ACC112 (cell line): ENCODE data around the gene FTO.

Source experiments
- H2AFZ ChIP-seq: fragments of 200-600 bp; sonication (generic); one replicate; pipeline ENCODE4 v1.6.0; 2017; ENCODE audit warnings: antibody characterized with exemption, low read length; ENCODE audit not compliant: unreplicated experiment
- H3K27ac ChIP-seq: fragments of 200-600 bp; sonication (generic); 2 replicates; pipeline ENCODE4 v1.5.1; 2014; ENCODE audit warnings: low read depth, mild to moderate bottlenecking, antibody characterized with exemption, low read length, moderate library complexity
- H3K27me3 ChIP-seq: fragments of 200-600 bp; sonication (generic); 2 replicates; pipeline ENCODE4 v1.6.1; 2014; ENCODE audit warnings: mild to moderate bottlenecking, antibody characterized with exemption, low read length, moderate library complexity, mixed read lengths; ENCODE audit not compliant: insufficient read depth
- H3K36me3 ChIP-seq: fragments of 200-600 bp; sonication (generic); 2 replicates; pipeline ENCODE4 v1.6.1; 2016; ENCODE audit warnings: mild to moderate bottlenecking, antibody characterized with exemption, low read length, moderate library complexity, mixed read lengths; ENCODE audit not compliant: insufficient read depth
- H3K4me1 ChIP-seq: fragments of 200-600 bp; sonication (generic); one replicate; pipeline ENCODE4 v1.6.1; 2016; ENCODE audit warnings: low read length, mixed read lengths; ENCODE audit not compliant: insufficient read depth, unreplicated experiment, control insufficient read depth
- H3K4me3 ChIP-seq: fragments of 200-600 bp; sonication (generic); 2 replicates; pipeline ENCODE4 v1.5.1; 2014; ENCODE audit warnings: mild to moderate bottlenecking, low read depth, low read length
- H3K79me2 ChIP-seq: fragments of 200-600 bp; sonication (generic); one replicate; pipeline ENCODE4 v1.6.0; 2016; ENCODE audit warnings: low read length; ENCODE audit not compliant: control insufficient read depth, unreplicated experiment, insufficient read depth

The FTO gene

DNA sequence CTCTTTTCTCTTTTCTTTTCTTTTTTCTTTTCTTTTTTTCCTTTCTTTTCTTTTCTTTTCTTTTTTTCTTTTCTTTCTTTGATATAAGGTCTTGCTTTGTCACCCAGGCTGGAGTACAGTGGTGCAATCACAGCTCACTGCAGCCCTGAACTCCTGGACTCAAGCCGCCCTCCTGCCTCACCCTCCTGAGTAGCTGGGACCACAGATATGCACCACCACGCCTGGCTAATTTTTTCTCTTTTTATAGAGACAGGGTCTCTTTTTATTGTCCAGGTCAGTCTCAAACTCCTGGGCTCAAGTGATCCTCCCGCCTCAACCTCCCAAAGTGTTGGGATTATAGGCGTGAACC, 436.8 kb downstream of the FTO start:
- Histone ChIP-seq H3K4me1 (peaks cover 13% of the 10 kb centered on the region), H2AFZ (no peak overlapping the region), H3K27ac (no peak overlapping the region), H3K36me3 (no peaks in the 10 kb centered on the region), H3K4me3 (no peak overlapping the region), H3K79me2 (no peaks in the 10 kb centered on the region), H3K27me3 (no peaks in the 10 kb centered on the region)

GRCh38 chr16:54142787-54143186, 438.8 kb downstream of the FTO start:
- no peaks in the 10 kb centered on the region for H3K36me3 ChIP-seq
- no peaks in the 10 kb centered on the region for H3K79me2 ChIP-seq
- H3K4me3 ChIP-seq = no peak overlapping the region
- H3K27me3 ChIP-seq = no peaks in the 10 kb centered on the region
- H2AFZ ChIP-seq = no peak overlapping the region
- H3K27ac ChIP-seq = no peak overlapping the region
- no peaks in the 10 kb centered on the region for H3K4me1 ChIP-seq

DNA sequence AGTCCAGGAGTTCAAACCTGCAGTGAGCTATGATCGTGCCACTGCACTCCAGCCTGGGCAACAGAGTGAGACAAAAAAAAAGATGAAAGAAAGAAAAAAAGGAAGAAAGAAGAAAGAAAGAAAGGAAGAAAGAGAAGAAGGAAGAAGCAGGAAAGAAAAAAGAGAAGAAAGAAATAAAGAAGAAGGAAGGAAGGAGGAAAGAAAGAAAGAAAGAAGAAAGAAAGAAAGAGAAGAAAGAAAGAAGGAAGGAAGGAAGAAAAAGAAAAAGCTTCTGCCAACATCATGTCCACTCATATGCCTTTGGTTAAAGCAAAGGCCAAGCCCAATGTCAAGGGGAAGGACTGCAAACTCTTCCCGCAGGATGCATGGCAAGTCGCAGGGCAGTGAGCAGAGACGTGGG, 439.5 kb downstream of the FTO start:
- H2AFZ ChIP-seq = no peak overlapping the region

GRCh38 chr16:54143934-54144571, 440.1 kb downstream of the FTO start:
- Histone ChIP-seq H3K4me1 (no peaks in the 10 kb centered on the region), H3K27me3 (peaks cover 3% of the 10 kb centered on the region), H2AFZ (no peak overlapping the region), H3K36me3 (no peaks in the 10 kb centered on the region), H3K27ac (no peak overlapping the region), H3K79me2 (no peaks in the 10 kb centered on the region), H3K4me3 (no peak overlapping the region)

More for the DNA sequence above, 439.5 kb downstream of the FTO start:
- Histone ChIP-seq H3K4me1 (no peaks in the 10 kb centered on the region), H3K27me3 (no peaks in the 10 kb centered on the region), H3K36me3 (no peaks in the 10 kb centered on the region), H3K27ac (no peak overlapping the region), H3K79me2 (no peaks in the 10 kb centered on the region), H3K4me3 (no peak overlapping the region)

GRCh38 chr16:54144572-54144947, 440.6 kb downstream of the FTO start:
- no peaks in the 10 kb centered on the region for H3K4me1 ChIP-seq
- no peaks in the 10 kb centered on the region for H3K36me3 ChIP-seq
- no peaks in the 10 kb centered on the region for H3K79me2 ChIP-seq
- no peak overlapping the region for H2AFZ ChIP-seq
- no peak overlapping the region for H3K4me3 ChIP-seq
- no peak overlapping the region for H3K27ac ChIP-seq
- H3K27me3 ChIP-seq = peaks cover 5% of the 10 kb centered on the region

GRCh38 chr16:54145881-54146280, 441.9 kb downstream of the FTO start:
- Histone ChIP-seq H3K36me3 (no peaks in the 10 kb centered on the region), H2AFZ (no peak overlapping the region), H3K4me3 (no peak overlapping the region), H3K27me3 (peaks cover 16% of the 10 kb centered on the region), H3K27ac (no peak overlapping the region), H3K4me1 (no peaks in the 10 kb centered on the region), H3K79me2 (no peaks in the 10 kb centered on the region)

DNA sequence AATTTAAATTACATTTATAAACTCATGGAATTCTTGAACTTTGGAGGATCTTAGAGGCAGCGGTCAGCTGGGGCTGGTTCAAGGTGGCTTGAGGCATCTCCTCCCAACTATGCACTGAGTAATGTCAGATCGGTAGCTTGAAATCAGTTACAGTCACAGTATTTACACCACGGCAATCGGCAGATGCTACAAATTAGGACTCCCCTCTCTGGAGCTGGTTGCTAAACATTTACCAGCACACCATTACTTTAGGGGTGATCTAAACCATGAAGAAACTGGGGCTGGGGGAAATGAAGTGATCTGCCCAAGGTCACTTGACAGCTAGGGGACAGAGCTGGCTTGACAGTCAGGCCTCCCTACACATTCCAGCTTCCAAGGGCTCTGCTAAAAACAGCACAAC, 445.0 kb downstream of the FTO start:
- Histone ChIP-seq H3K4me3 (no peak overlapping the region), H3K27me3 (peaks cover 18% of the 10 kb centered on the region), H3K36me3 (no peaks in the 10 kb centered on the region), H2AFZ (no peak overlapping the region), H3K4me1 (no peaks in the 10 kb centered on the region), H3K79me2 (no peaks in the 10 kb centered on the region), H3K27ac (no peak overlapping the region)

DNA sequence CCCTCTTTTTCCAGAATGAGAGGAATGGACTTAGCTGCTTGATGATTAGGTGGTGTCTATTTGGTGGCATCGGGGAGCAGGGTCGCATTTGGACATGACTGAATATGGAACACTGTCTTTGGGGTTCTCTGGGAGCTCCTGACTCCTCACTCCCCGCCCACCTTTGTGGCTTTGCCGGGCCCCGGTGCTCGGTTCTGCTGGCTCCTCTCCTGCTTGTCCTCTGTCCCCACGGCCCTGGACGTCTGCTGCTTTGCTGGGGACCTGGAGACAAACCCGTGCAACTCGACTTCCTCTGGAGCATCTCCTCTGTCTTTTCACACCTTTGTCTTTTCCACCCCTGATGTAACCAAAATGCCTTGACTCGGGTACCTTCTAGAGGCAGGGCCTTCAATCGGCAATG, 446.9 kb downstream of the FTO start:
- Histone ChIP-seq H3K79me2 (no peaks in the 10 kb centered on the region), H3K4me1 (no peaks in the 10 kb centered on the region), H3K27me3 (peaks cover 18% of the 10 kb centered on the region), H3K4me3 (no peak overlapping the region), H3K27ac (no peak overlapping the region), H2AFZ (no peak overlapping the region), H3K36me3 (no peaks in the 10 kb centered on the region)

DNA sequence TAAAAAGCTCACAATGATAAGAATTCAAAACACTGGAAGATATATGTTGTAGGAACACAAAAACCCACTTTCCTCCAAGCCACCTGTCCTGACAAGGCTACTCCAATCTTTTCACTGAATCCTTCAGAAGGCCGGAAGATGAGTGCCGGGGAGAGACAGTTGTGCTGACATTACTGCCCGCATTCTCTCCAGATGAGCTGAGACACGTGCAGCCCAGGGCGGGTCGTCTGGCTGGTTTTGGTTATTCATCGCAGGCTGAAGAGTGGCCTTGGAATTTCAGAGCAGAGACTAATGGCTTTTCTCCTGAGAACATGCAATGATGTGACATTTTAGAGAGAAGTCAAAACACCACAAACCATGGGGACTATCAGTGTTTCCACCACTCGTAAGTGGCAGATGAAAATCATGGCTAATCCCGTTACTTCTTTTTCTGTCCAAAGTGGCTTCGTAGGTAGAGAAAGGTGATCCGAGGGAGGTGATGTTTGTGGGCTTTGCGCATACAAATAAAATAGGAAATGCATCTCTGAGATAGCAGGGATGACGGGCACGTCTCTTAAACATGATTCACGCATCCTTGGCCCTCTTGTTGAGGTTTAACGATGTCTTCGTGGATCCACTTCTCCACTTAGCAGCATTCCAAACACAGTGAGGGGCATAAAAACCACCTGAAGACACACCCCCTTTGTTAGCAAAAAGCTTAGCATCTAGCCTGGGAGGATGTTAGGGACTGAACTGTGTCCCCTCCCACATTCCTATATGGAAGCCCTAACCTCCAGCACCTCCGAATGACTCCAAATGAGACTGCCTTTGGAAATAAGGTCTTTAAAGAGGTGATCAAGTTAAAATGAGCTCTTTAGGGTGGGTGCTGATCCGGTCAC, 448.6 kb downstream of the FTO start:
- no peaks in the 10 kb centered on the region for H3K79me2 ChIP-seq
- H3K27ac ChIP-seq = no peak overlapping the region
- peaks cover 18% of the 10 kb centered on the region for H3K27me3 ChIP-seq
- no peaks in the 10 kb centered on the region for H3K4me1 ChIP-seq
- H3K4me3 ChIP-seq = no peak overlapping the region
- no peaks in the 10 kb centered on the region for H3K36me3 ChIP-seq
- no peak overlapping the region for H2AFZ ChIP-seq

DNA sequence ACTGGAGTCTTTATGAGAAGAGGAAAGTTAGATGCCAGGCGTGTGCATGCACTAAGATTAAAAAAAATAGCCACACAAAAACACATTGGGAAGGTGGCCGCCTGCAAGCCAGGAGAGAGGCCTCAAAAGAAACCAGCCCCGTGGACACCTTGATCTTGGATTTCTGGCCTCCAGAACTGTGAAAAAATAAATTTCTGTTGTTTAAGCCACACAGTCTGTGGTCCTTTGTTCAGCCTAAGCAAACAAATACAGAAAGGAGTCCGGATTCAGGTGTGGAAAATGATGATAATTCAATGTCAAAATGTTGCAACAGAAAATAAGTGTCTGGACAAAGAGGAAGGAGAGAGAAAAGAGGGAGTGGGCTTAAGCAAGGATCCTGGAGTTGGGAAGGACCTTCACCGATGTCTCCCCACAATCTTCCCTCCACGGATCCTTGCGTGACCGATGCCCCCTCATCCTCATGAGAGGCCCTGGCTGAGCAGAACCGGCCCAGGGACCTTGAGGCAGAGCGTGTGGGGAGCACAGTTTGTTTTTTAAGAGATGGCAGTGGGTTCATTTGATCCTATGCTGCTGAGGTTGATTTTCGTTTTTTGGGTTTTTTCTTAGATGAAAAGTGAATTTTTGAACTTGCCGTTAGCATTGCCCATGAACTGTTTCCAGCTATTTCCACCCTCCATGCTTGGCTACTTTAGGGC, 449.4 kb downstream of the FTO start:
- Histone ChIP-seq H2AFZ (no peak overlapping the region), H3K27ac (no peak overlapping the region), H3K27me3 (peaks cover 18% of the 10 kb centered on the region), H3K4me1 (no peaks in the 10 kb centered on the region), H3K79me2 (no peaks in the 10 kb centered on the region), H3K36me3 (no peaks in the 10 kb centered on the region), H3K4me3 (no peak overlapping the region)
